GM21381 (cell line): ENCODE measurements around the gene PFKL.

Experiments used
- ATAC-seq: cut with Tn5 transposase; IDR thresholded peaks from one replicate; pipeline ENCODE4 v1.9.1; 2021; ENCODE audit warnings: mild to moderate bottlenecking, moderate library complexity; ENCODE audit not compliant: unreplicated experiment

Gene PFKL

DNA sequence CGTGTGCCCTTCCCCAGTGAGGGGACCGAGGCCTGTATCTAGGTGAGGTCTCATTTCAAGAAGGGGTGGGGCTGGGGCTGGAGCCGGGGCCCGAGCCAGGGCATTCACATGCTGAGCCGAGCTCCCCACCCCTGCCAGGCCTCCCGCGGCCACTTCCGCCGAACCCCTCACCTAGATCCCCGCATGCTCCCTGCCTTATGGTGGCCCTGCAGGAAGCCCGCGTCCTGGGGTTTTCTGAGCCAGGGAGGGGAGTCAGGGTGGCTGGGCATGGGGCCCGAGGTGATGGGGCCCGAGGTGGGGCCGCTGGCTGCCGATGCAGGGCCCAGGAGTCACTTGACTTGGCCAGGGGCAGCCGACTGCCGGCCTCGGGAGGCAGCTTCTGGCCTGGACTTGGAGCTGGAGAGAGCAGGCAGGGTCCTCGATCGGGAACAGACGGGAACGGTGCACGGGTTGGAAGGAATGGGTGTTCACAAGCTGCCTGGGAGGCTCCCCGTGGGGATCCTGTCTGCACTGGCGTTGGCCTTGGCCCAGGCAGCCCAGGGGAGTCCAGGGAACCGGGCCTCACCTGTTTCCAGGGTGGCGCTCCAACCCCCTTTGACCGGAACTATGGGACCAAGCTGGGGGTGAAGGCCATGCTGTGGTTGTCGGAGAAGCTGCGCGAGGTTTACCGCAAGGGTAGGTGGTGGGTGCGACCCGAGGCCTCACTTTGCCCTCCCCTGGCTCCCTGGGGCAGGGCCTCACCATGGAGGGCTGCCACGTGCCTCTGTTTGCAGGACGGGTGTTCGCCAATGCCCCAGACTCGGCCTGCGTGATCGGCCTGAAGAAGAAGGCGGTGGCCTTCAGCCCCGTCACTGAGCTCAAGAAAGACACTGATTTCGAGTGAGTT is 25.8 kb downstream of the PFKL start:
- no peak for ATAC-seq

DNA sequence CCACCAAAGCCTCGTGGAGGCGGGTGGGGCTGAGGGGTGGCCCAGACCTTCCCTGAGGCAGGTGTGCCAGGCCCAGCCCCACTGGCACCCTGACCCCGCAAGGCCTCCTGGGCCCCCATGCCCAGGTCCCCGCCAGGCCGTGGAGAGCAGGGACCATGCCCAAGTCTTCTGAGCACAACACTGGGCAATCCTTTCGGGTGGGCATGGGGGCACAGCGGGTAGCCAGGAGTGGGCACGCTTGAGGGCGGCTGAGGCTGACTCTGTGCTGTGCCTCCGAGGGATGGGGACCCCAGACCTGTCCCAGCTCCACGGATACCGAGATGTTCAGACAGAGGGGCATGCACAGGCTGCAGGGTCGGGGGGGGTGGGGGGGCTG is 26.4 kb downstream of the PFKL start:
- no peak for ATAC-seq

- ATAC-seq, result no peak
Measured at GRCh38 chr21:44326716-44327602, 27.1 kb downstream of the PFKL start.

DNA sequence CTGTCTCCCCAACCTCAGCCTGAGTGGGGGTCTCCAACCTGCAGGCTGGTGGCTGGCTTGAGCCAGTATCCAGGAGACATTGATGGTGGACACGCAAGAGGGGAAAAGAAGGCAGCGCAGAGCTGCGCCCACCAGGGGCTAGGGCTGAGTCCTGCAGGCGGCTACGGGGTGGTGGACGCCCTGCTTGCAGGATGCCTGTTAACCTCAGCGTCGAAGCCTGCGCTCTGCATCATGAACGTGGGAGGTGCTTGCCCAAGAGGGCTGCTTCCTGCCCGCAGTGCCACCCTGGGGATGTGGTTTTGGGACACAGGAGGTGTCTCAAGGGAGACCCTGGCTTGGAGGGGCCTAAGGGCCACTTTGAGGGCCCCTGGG is 27.7 kb downstream of the PFKL start:
- no peak for ATAC-seq

DNA sequence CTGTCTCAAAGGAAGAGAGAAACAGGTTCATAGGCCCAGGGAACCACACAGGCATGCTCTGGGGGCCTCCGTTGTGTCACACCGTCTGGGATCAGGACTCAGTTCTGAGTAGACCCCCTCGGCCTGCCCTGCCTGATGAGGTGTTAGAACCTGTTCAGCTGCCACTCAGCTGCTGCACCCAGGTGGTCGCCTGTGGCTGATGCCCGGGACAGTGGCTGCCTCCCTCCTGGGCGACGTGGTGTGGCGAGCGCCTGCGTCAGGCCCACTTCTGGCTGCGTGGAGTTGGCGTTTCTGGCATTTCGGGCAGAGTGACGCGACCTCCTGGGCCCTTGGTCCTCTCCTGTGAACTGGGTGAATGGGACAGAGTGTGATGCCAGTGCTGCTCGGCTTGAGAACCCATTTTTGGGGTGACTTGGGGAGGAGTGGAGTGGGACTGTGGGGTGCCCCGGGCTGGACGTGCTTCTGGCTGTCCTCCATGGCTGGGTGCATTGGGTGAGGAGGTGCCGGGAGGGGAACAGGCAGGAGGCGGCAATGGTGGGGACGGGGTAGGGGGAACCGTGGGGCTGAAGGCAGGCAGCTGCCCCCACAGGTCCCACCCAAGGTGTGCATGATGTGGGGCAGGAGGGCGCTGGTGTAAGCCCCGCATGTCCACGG is 28.5 kb downstream of the PFKL start:
- no peak for ATAC-seq

DNA sequence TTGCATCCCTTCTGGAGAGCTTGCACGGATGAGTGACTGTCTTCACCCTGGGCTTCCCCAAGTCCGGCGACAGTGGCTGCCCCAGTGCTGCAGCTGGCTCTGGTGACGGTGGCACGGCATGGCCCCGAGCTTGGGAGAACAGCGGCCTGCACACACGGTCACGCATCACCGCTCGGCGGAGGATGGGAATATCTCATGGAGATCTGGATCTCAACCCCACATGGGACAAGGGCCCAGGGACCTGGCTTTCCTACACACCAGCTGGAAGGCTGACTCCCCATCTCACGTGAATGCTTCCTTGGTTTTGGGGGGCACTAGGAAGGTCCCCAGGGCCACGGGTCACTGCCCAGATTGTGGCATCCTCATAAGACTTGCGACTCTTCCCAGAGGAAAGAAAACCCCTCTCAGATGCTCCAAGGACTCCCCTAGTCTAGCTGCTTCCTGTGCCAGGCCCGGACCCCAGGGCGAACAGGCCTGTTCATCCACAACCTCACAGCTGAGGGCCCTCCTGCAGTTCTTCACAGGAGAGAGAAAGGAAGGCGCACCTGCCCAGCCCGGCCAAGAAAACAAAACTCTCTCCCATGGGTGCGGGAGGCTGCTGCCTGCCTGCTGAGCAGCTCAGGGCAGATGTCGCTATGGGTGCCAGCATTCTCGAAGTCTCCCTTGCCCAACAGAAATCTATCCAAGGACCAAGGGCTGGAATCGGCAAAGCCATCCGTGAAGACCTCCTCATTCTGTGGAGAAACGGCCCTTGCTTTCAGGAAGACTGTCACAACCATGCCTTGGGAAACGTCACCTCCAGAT is 29.4 kb downstream of the PFKL start:
- no peak for ATAC-seq

- no peak for ATAC-seq
Measured at GRCh38 chr21:44329971-44330681, 30.3 kb downstream of the PFKL start.

GRCh38 chr21:44330698-44331097 is 30.8 kb downstream of the PFKL start:
- ATAC-seq, result no peak

- no peak for ATAC-seq
Measured at GRCh38 chr21:44331209-44331608, 31.4 kb downstream of the PFKL start.

DNA sequence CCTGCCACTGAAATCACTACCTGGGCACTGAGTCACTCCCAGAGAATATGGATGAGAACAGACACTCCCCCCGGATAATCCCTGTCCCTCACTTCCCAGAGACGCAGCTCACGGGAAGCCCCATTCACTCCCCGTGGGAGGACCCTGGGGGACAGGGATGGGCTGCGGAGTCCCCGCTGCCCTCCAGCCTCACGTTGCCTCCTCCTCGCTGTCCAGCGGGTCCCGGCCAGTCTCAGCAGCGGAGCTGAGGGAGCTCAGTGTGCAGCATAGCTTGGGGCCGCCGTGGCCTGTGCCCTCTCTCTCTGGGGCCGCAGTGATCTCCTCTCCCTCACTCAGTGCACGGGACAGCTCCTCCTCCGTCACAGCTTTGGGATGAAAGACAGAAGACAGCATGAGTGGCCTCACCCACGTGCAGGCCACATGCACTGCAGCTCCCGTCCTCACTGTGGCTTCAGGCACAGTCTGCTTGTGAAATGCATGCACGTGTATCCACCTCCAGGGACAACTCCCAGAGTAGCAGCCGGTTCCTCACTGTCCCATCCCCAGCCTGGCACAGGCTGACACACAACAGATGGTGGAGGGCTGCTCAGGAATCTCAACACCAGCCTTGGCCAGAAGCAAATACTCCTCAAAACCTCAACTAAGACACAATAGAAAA is 31.9 kb downstream of the PFKL start:
- ATAC-seq, result no peak

GRCh38 chr21:44332383-44332782 is 32.5 kb downstream of the PFKL start:
- no peak for ATAC-seq

- no peak for ATAC-seq
Measured at GRCh38 chr21:44332965-44333364, 33.1 kb downstream of the PFKL start.

- ATAC-seq, result no peak
Measured at GRCh38 chr21:44333509-44334328, 33.9 kb downstream of the PFKL start.

DNA sequence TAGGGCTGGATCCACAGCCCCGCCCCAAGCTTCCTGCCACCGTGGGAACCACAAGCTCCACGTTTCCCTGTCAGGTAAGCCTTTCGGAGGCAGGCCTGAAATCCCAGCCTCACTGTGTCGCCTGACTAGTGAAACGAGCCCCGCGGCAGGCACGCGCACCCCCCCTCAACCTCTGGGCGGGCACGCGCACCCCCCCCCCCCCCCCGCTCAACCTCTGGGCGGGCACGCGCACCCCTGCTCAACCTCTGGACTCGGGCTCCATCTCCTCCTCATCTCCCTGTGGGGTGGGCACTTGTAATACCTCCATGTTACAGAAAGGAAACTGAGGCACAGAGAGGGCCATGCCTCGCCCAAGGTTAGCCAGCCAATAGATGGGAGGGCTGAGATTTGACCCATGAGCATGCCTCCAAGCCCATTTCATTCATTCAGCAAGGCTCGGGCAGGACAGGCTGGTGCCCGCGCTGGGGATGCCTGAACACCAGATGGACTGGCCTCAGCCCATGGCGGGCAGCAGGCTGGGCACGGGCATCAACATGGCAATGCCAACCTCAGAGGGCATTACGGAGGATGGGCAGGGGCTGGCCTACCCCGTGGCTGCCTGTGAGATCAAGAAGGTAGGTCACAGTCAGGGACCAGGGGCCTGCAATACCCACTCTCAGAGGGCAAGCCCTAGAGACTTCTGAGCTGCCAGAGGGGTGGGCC is 34.6 kb downstream of the PFKL start:
- ATAC-seq, result no peak

GRCh38 chr21:44335266-44336059 is 35.6 kb downstream of the PFKL start:
- ATAC-seq, result no peak

DNA sequence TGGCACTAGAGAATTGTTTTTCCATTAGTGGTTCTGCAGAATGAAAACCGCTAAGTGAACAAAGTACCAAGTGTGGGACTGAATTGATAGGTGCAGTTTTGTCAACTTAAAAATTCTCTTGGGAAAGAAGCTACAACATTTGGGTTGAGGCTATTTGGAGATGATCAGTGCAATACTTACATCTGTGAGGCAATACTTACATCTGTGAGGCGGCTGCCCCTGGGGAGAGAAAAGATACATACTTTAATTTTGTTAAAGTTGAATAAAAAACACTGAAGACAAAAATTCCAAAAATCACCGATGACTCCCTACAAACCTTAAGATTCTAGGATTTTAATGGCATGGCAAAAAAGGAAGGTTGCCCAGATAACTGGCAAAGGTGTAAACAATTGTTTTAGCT is 37.6 kb downstream of the PFKL start:
- no peak for ATAC-seq
